DOHH2 (cell line): ENCODE measurements around the gene TRERF1.
"Not testable (repeated sequence)": the region's sequence is repeated elsewhere in the genome, so short reads cannot be mapped to it uniquely, and the experiment has no call there.

Experiments used
- CTCF ChIP-seq: fragments of 200-600 bp; sonication (generic); IDR thresholded peaks from one replicate; pipeline ENCODE4 v1.5.1; 2014; ENCODE audit warnings: antibody characterized with exemption, mild to moderate bottlenecking, low read depth, low read length; ENCODE audit not compliant: poor library complexity, severe bottlenecking
- EZH2phosphoT487 ChIP-seq: fragments of 200-600 bp; sonication (generic); IDR thresholded peaks from 2 replicates; pipeline ENCODE4 v1.6.1; 2017; ENCODE audit warnings: borderline replicate concordance, mild to moderate bottlenecking, antibody characterized with exemption, low read length, moderate library complexity, mixed read lengths

GRCh38 chr6:42216495-42216894 is 235.2 kb downstream of the TRERF1 start:
- TF ChIP-seq CTCF, EZH2phosphoT487: not testable (repeated sequence)
